Measurements from ENCODE around the gene IQCK.

DNA sequence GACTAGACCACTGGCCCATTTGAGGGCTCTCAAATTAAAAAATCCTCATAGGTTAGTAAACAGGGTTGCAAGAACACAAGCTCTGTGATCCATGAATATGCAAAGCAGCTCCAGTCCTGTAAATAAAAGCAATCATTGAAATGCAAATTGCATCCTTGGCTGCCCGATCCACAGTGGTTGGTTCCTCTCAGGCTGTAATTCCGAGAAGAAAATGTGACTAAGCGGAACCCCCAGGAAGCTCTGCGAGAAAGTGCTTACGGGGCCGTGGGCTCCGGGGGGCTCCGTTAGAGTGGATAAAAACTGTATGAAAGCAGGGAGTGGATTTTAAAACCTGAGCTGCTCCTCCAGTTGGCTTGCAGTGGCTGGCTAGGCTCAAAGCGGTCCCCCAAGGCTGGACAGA lies 164.1 kb downstream of the IQCK start:
- TF ChIP-seq, protein P1, sequence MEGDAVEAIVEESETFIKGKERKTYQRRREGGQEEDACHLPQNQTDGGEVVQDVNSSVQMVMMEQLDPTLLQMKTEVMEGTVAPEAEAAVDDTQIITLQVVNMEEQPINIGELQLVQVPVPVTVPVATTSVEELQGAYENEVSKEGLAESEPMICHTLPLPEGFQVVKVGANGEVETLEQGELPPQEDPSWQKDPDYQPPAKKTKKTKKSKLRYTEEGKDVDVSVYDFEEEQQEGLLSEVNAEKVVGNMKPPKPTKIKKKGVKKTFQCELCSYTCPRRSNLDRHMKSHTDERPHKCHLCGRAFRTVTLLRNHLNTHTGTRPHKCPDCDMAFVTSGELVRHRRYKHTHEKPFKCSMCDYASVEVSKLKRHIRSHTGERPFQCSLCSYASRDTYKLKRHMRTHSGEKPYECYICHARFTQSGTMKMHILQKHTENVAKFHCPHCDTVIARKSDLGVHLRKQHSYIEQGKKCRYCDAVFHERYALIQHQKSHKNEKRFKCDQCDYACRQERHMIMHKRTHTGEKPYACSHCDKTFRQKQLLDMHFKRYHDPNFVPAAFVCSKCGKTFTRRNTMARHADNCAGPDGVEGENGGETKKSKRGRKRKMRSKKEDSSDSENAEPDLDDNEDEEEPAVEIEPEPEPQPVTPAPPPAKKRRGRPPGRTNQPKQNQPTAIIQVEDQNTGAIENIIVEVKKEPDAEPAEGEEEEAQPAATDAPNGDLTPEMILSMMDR (IDR thresholded peaks at IDR 0.05): no peak
- TF ChIP-seq POLR2A (IDR thresholded peaks at IDR 0.05) (no peak), POLR2AphosphoS5 (IDR thresholded peaks at IDR 0.05) (no peak)

All from breast epithelium (tissue), 3 donors.